LNCAP (cell line): Measurements from ENCODE around the gene FXYD3.

Experiments
- CTCF ChIP-seq: fragments of 450-650 bp; IDR thresholded peaks from 2 replicates; pipeline ENCODE4 v1.5.1; 2017; ENCODE audit warnings: mild to moderate bottlenecking

The FXYD3 gene

GRCh38 chr19:35073941-35074340 is 41.7 kb upstream of the FXYD3 start:
- no peak for TF ChIP-seq CTCF

GRCh38 chr19:35074426-35075201 is 41.0 kb upstream of the FXYD3 start:
- TF ChIP-seq CTCF = no peak

- no peak for TF ChIP-seq CTCF
Measured at GRCh38 chr19:35075202-35076025, 40.2 kb upstream of the FXYD3 start.

GRCh38 chr19:35076026-35076370 is 39.6 kb upstream of the FXYD3 start:
- no peak for TF ChIP-seq CTCF

GRCh38 chr19:35076657-35077056 is 39.0 kb upstream of the FXYD3 start:
- no peak for TF ChIP-seq CTCF

- no peak for TF ChIP-seq CTCF
Measured at GRCh38 chr19:35077411-35078223, 38.0 kb upstream of the FXYD3 start.

GRCh38 chr19:35079826-35080225 is 35.8 kb upstream of the FXYD3 start:
- TF ChIP-seq CTCF = no peak
